ENCODE data around the gene AATK.

DNA sequence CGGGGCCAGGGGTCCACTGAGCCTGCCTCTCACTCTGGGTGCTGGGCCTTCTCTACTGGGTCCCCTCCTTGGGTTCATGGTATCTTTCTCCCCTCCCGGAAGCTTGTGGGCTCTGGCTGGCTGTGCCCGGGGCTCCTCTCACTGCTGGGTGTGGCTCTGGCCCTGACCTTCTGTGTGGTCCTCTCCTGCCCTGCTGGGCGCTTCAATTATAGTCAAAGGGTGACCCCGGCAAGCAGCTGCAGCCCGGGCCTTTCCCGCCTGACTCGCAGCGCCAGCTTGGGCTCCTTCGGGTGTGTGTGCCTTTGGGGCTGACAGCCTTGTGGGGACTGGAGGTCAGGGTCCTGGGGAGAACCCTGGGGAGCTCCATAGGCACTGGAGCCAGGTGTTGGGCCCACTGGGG is 55.0 kb downstream of the AATK start:
- TF ChIP-seq CTCF (IDR thresholded peaks at IDR 0.05 in 8 of 11, conservative IDR thresholded peaks at IDR 0.05 in 3 of 11) (no peak), POLR2A (IDR thresholded peaks at IDR 0.05) (no peak), POLR2AphosphoS5 (IDR thresholded peaks at IDR 0.05) (peak in 1 of 3 donors; percentile 3)
